ENCODE results near the gene STK24.

DNA sequence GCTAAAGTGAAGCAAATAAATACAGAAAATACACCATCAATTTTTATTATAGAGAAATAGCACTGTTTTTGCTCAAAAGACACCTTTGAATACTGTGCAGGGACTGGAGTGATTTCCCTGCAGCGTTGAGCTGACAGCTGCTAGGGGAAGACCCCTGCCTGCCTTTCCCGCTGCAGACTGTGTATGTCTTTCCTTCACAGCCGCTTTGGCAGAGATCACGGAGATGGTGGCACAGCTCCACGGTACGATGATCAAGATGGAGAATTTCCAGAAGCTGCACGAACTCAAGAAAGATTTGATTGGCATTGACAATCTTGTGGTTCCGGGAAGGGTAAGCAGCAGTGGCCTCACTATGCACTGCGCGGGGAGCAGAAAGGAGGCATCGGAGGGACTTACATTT is 141.5 kb downstream of the STK24 start:
- no peak for TF ChIP-seq CTCF (IDR thresholded peaks at IDR 0.05; ENCODE audit: low read length)
- TF ChIP-seq EZH2phosphoT487 (IDR thresholded peaks at IDR 0.05; ENCODE audit: low read length): no peak
- TF ChIP-seq EZH2 (optimal IDR thresholded peaks at IDR 0.05; ENCODE audit: low read depth, low read length): no peak

Data from MM.1S (cell line).